IMR-90 (cell line): Measurements from ENCODE around the gene SPTLC3.

Source experiments
- BHLHE40 ChIP-seq: fragments of 150-350 bp; IDR thresholded peaks from 2 replicates; pipeline ENCODE4 v1.6.1; 2016; ENCODE audit warnings: mild to moderate bottlenecking, low read depth, low read length
- CTCF ChIP-seq: conservative IDR thresholded peaks from 2 replicates; pipeline ENCODE4 v1.5.1; 2012; ENCODE audit warnings: mild to moderate bottlenecking, low read depth, low read length, improper control_type of control experiment
- ELK1 ChIP-seq: fragments of 150-350 bp; IDR thresholded peaks from 2 replicates; pipeline ENCODE4 v1.6.1; 2016; ENCODE audit warnings: low read depth, mild to moderate bottlenecking, low read length, moderate library complexity, borderline replicate concordance
- MAFK ChIP-seq: IDR thresholded peaks from 2 replicates; pipeline ENCODE4 v1.6.1; 2012; ENCODE audit warnings: low read depth, low read length, improper control_type of control experiment
- POLR2A ChIP-seq: IDR thresholded peaks from 2 replicates; pipeline ENCODE4 v1.6.1; 2012; ENCODE audit warnings: mild to moderate bottlenecking, low read depth, low read length
- RCOR1 ChIP-seq: IDR thresholded peaks from 2 replicates; pipeline ENCODE4 v1.6.1; 2012; ENCODE audit warnings: mild to moderate bottlenecking, low read length, improper control_type of control experiment; ENCODE audit not compliant: insufficient replicate concordance

- TF ChIP-seq CTCF: no peak
- TF ChIP-seq BHLHE40: no peak
- TF ChIP-seq RCOR1: no peak
- TF ChIP-seq POLR2A: no peak
- no peak for TF ChIP-seq ELK1
- no peak for TF ChIP-seq MAFK
Measured at GRCh38 chr20:13141546-13141945, 132.8 kb downstream of the SPTLC3 start.
